HCT116 (cell line): ENCODE results near the gene KHK. TPM values are rescaled to one million over a fixed set of nuclear protein-coding genes. Genes with fewer than 3 reads are reported as not detected.

Source experiments
- ATAC-seq: fragments of 200-7000 bp; cut with Tn5 transposase; 2 replicates; pipeline ENCODE4 v1.9.1; 2020; ENCODE audit warnings: mild to moderate bottlenecking, moderate library complexity
- BruUV-seq: library from RNA; stranded (reverse); fragments of 400-500 nt; replicated peaks from 2 replicates; lab custom pipeline; 2021; lab: Mats Ljungman, UMichigan
- CTCF ChIA-PET: fragments of 300-600 bp; sonication (Branson Sonifier 250); formaldehyde crosslinking; loops from one replicate; lab custom pipeline; 2021; ENCODE audit warnings: antibody characterized with exemption; lab: Charles Lee
- POLR2A ChIA-PET: fragments of 300-600, 350-600 bp; sonication (Branson Sonifier 250); formaldehyde crosslinking; loops from one replicate; lab custom pipeline; 2021; ENCODE audit warnings: antibody characterized with exemption; lab: Charles Lee
- RAD21 ChIA-PET, 2 experiments: fragments of 300-600 bp; sonication (Branson Sonifier 250); formaldehyde crosslinking; loops; one replicate each; lab custom pipeline; 2023; ENCODE audit warnings: low total read pairs in 2 of 2; ENCODE audit not compliant: uncharacterized antibody in 2 of 2, unreplicated experiment in 2 of 2, low non-redundant PET in 1 of 2; lab: Charles Lee
- DNase-seq: peaks from one replicate; pipeline ENCODE4 v3.0.0-alpha.2; 2010; ENCODE audit warnings: low read depth, low spot score
- H2AFZ ChIP-seq: fragments of 200-600 bp; shearing (Covaris generic), sonication (generic); 2 replicates; pipeline ENCODE4 v1.6.1; 2017; ENCODE audit warnings: low read depth, mixed run types, mixed read lengths, antibody characterized with exemption, low read length; ENCODE audit not compliant: poor library complexity, severe bottlenecking
- H3K27ac ChIP-seq: 2 replicates; pipeline ENCODE4 v1.5.1; 2012; ENCODE audit warnings: low read depth, low read length
- H3K27me3 ChIP-seq: fragments of 200-600 bp; sonication (generic); 2 replicates; pipeline ENCODE4 v1.6.1; 2016; ENCODE audit warnings: mixed run types, low read length, mixed read lengths; ENCODE audit not compliant: insufficient read depth
- H3K36me3 ChIP-seq, 2 experiments: fragments of 200-500 bp in 1 of 2; fragments of 200-600 bp in 1 of 2; sonication (Bioruptor generic) in 1 of 2; sonication (generic) in 1 of 2; 2 replicates each; pipeline versions ENCODE4 v1.5.1 to v1.6.1; 2014 to 2016; ENCODE audit warnings: low read length in 2 of 2, inconsistent platforms in 1 of 2, mixed read lengths in 1 of 2, mixed run types in 1 of 2; ENCODE audit not compliant: insufficient read depth in 2 of 2, control insufficient read depth in 1 of 2
- H3K4me1 ChIP-seq, 2 experiments: fragments of 200-600 bp in 1 of 2; sonication (generic) in 1 of 2; 2 replicates each; pipeline versions ENCODE4 v1.5.1 to v1.6.1; 2012 to 2017; ENCODE audit warnings: low read length in 2 of 2, inconsistent platforms in 1 of 2, mild to moderate bottlenecking in 1 of 2, mixed read lengths in 1 of 2, mixed run types in 1 of 2, moderate library complexity in 1 of 2; ENCODE audit not compliant: insufficient read depth in 2 of 2, control insufficient read depth in 1 of 2
- H3K4me2 ChIP-seq: fragments of 200-600 bp; sonication (generic); 2 replicates; pipeline ENCODE4 v1.6.1; 2017; ENCODE audit warnings: mixed run types, low read length, mixed read lengths
- H3K4me3 ChIP-seq, 2 experiments: fragments of 200-600 bp in 1 of 2; sonication (generic) in 1 of 2; replicated peaks in 1 of 2; 2 replicates each; pipeline ENCODE4 v1.5.1; 2011 to 2016; ENCODE audit warnings: low read length in 2 of 2, control low read depth in 1 of 2, low read depth in 1 of 2, mild to moderate bottlenecking in 1 of 2, mixed read lengths in 1 of 2, mixed run types in 1 of 2
- H3K79me2 ChIP-seq: fragments of 200-600 bp; sonication (generic); 2 replicates; pipeline ENCODE4 v1.6.1; 2017; ENCODE audit warnings: mild to moderate bottlenecking, mixed run types, low read length, moderate library complexity, mixed read lengths; ENCODE audit not compliant: insufficient read depth
- H3K9ac ChIP-seq: fragments of 200-600 bp; sonication (generic); 2 replicates; pipeline ENCODE4 v1.6.1; 2016; ENCODE audit warnings: low read length, mixed read lengths
- H3K9me2 ChIP-seq: fragments of 200-600 bp; sonication (generic), shearing (Covaris generic); 2 replicates; pipeline ENCODE4 v1.6.1; 2017; ENCODE audit warnings: mixed run types, mild to moderate bottlenecking, moderate library complexity; ENCODE audit not compliant: insufficient read depth
- H3K9me3 ChIP-seq, 2 experiments: fragments of 200-500 bp in 1 of 2; fragments of 200-600 bp in 1 of 2; sonication (Bioruptor generic) in 1 of 2; sonication (generic) in 1 of 2; 2 replicates each; pipeline ENCODE4 v1.6.1; 2014 to 2017; ENCODE audit warnings: low read length in 2 of 2, mixed read lengths in 2 of 2, inconsistent platforms in 1 of 2, low read depth in 1 of 2, mild to moderate bottlenecking in 1 of 2, mixed run types in 1 of 2, moderate library complexity in 1 of 2; ENCODE audit not compliant: control insufficient read depth in 1 of 2, insufficient read depth in 1 of 2
- H4K20me1 ChIP-seq: fragments of 200-600 bp; sonication (generic), shearing (Covaris generic); 2 replicates; pipeline ENCODE4 v1.6.1; 2017; ENCODE audit warnings: mixed run types, mild to moderate bottlenecking, moderate library complexity; ENCODE audit not compliant: insufficient read depth
- ATF3 ChIP-seq: IDR thresholded peaks from 2 replicates; pipeline ENCODE4 v1.6.1; 2012
- CBX3 ChIP-seq: IDR thresholded peaks from 2 replicates; pipeline ENCODE4 v1.6.1; 2012; ENCODE audit warnings: low read depth
- CTCF ChIP-seq, 3 experiments: fragments of 200-600 bp in 1 of 3; sonication (generic) in 1 of 3; IDR thresholded peaks in 2 of 3; conservative IDR thresholded peaks in 1 of 3; 2 replicates each; pipeline ENCODE4 v1.5.1; 2012 to 2017; ENCODE audit warnings: low read depth in 2 of 3, low read length in 2 of 3, antibody characterized with exemption in 1 of 3, borderline replicate concordance in 1 of 3, control low read depth in 1 of 3, mild to moderate bottlenecking in 1 of 3, mixed read lengths in 1 of 3, mixed run types in 1 of 3, moderate library complexity in 1 of 3; ENCODE audit not compliant: insufficient read depth in 1 of 3
- EGR1 ChIP-seq: IDR thresholded peaks from 2 replicates; pipeline ENCODE4 v1.6.1; 2012; ENCODE audit warnings: low read depth
- ELF1 ChIP-seq: IDR thresholded peaks from 2 replicates; pipeline ENCODE4 v1.6.1; 2012; ENCODE audit warnings: low read depth, borderline replicate concordance
- EZH2 ChIP-seq: fragments of 200-600 bp; sonication (generic); IDR thresholded peaks from 2 replicates; pipeline ENCODE4 v1.6.1; 2017; ENCODE audit warnings: antibody characterized with exemption, mixed run types
- EZH2phosphoT487 ChIP-seq: fragments of 200-600 bp; IDR thresholded peaks from 2 replicates; pipeline ENCODE4 v1.6.1; 2018; ENCODE audit warnings: antibody characterized with exemption, borderline replicate concordance
- POLR2A ChIP-seq: IDR thresholded peaks from 2 replicates; pipeline ENCODE4 v1.7.0; 2011; ENCODE audit warnings: borderline replicate concordance; ENCODE audit not compliant: insufficient read depth, insufficient read length; ENCODE audit errors: extremely low read depth
- POLR2AphosphoS5 ChIP-seq: IDR thresholded peaks from 2 replicates; pipeline ENCODE4 v1.6.1; 2011; ENCODE audit warnings: mild to moderate bottlenecking, low read depth, low read length, moderate library complexity
- RAD21 ChIP-seq: IDR thresholded peaks from 2 replicates; pipeline ENCODE4 v1.6.1; 2012; ENCODE audit warnings: low read depth, mild to moderate bottlenecking
- SIN3A ChIP-seq: IDR thresholded peaks from 2 replicates; pipeline ENCODE4 v1.6.1; 2012; ENCODE audit warnings: low read depth
- SP1 ChIP-seq: IDR thresholded peaks from 2 replicates; pipeline ENCODE4 v1.6.1; 2012; ENCODE audit warnings: low read depth
- SRF ChIP-seq: IDR thresholded peaks from 2 replicates; pipeline ENCODE4 v1.6.1; 2012; ENCODE audit warnings: low read depth
- YY1 ChIP-seq: IDR thresholded peaks from 2 replicates; pipeline ENCODE4 v1.6.1; 2011; ENCODE audit warnings: low read length, low read depth, moderate library complexity, mild to moderate bottlenecking; ENCODE audit not compliant: insufficient replicate concordance; ENCODE audit errors: extremely low read depth
- ZNF274 ChIP-seq: fragments of 200-500 bp; sonication (Bioruptor generic); IDR thresholded peaks from 2 replicates; pipeline ENCODE4 v1.6.1; 2014; ENCODE audit warnings: mild to moderate bottlenecking, low read depth, low read length, inconsistent platforms
- intact Hi-C: fragments of 100-400 bp; cut with micrococcal nuclease; formaldehyde crosslinking; loops from 2 replicates; pipeline ENCODE4 v1.10.0; 2022
- total RNA-seq: library from RNA; stranded (reverse); gene quantifications from one replicate; pipeline ENCODE4 v1.2.1, GENCODE V29; 2021; ENCODE audit not compliant: unreplicated experiment
- TF ChIP-seq, protein P1 (sequence below): IDR thresholded peaks from 2 replicates; pipeline ENCODE4 v1.6.1; 2012; ENCODE audit warnings: low read depth
- TF ChIP-seq, protein P2 (sequence below): IDR thresholded peaks from 2 replicates; pipeline ENCODE4 v1.6.1; 2012

Gene KHK
- total RNA-seq, 1 experiment from 2014 or later: 6.7 TPM

- no peaks in the 10 kb centered on the region for H3K36me3 ChIP-seq
- H3K9me2 ChIP-seq: no peaks in the 10 kb centered on the region
- DNase-seq: no peak
- RAD21 ChIA-PET: interaction anchor here in 1 of 2 experiments (0.9 kb wide), 1 partner anchor 124 kb away, joined by 4 read pairs; no protein-coding TSS in a partner anchor
- H3K79me2 ChIP-seq: no peaks in the 10 kb centered on the region
- no peaks in the 10 kb centered on the region for H3K27me3 ChIP-seq
- H3K9me3 ChIP-seq: no peaks in the 10 kb centered on the region
- H3K27ac ChIP-seq: peak overlapping the region; percentile 77
- BruUV-seq: TSS peak; percentile 82
- no peak for TF ChIP-seq EZH2phosphoT487
- TF ChIP-seq RAD21: no peak
- TF ChIP-seq ZNF274: no peak
- TF ChIP-seq, protein P1, sequence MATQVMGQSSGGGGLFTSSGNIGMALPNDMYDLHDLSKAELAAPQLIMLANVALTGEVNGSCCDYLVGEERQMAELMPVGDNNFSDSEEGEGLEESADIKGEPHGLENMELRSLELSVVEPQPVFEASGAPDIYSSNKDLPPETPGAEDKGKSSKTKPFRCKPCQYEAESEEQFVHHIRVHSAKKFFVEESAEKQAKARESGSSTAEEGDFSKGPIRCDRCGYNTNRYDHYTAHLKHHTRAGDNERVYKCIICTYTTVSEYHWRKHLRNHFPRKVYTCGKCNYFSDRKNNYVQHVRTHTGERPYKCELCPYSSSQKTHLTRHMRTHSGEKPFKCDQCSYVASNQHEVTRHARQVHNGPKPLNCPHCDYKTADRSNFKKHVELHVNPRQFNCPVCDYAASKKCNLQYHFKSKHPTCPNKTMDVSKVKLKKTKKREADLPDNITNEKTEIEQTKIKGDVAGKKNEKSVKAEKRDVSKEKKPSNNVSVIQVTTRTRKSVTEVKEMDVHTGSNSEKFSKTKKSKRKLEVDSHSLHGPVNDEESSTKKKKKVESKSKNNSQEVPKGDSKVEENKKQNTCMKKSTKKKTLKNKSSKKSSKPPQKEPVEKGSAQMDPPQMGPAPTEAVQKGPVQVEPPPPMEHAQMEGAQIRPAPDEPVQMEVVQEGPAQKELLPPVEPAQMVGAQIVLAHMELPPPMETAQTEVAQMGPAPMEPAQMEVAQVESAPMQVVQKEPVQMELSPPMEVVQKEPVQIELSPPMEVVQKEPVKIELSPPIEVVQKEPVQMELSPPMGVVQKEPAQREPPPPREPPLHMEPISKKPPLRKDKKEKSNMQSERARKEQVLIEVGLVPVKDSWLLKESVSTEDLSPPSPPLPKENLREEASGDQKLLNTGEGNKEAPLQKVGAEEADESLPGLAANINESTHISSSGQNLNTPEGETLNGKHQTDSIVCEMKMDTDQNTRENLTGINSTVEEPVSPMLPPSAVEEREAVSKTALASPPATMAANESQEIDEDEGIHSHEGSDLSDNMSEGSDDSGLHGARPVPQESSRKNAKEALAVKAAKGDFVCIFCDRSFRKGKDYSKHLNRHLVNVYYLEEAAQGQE: no peak
- TF ChIP-seq YY1: no peak
- TF ChIP-seq SIN3A: no peak
- TF ChIP-seq CBX3: no peak
- no peak for TF ChIP-seq SRF
- no peak for TF ChIP-seq CTCF (IDR thresholded peaks at IDR 0.05 in 2 of 3, conservative IDR thresholded peaks at IDR 0.05 in 1 of 3; ENCODE audit: borderline replicate concordance in 1 of 3, insufficient read depth in 1 of 3, low read depth in 2 of 3, low read length in 2 of 3)
- TF ChIP-seq POLR2A: no peak
- TF ChIP-seq EGR1: no peak
- no peak for TF ChIP-seq ELF1
- TF ChIP-seq, protein P2, sequence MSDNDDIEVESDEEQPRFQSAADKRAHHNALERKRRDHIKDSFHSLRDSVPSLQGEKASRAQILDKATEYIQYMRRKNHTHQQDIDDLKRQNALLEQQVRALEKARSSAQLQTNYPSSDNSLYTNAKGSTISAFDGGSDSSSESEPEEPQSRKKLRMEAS: no peak
- no peak for TF ChIP-seq ATF3
- TF ChIP-seq POLR2AphosphoS5: no peak
- no peak for TF ChIP-seq EZH2
- no peak for TF ChIP-seq SP1
- H3K4me1 ChIP-seq: peaks cover 13 to 42% of the 10 kb centered on the region in 2 experiments
- POLR2A ChIA-PET: no interaction called here
- H3K9ac ChIP-seq: peak overlapping the region; percentile 79
- no peaks in the 10 kb centered on the region for H4K20me1 ChIP-seq
- no peak for ATAC-seq
- H2AFZ ChIP-seq: no peak overlapping the region
- intact Hi-C loops: loop anchor here (1.0 kb wide), 1 partner anchor 124 kb away; no protein-coding TSS in a partner anchor
- H3K4me3 ChIP-seq: peak overlapping the region; percentile 57 to 61
- CTCF ChIA-PET: interaction anchor here (0.6 to 3.1 kb wide), 6 partner anchors 24 to 239 kb away, joined by 3 to 15 read pairs (median 4); no protein-coding TSS in a partner anchor
- H3K4me2 ChIP-seq: peak overlapping the region; percentile 98
These were observed 1.4 kb upstream of the KHK start for GRCh38 chr2:27085062-27085672.
